CD4-positive, alpha-beta T cell treated with Interferon alpha-2 for 1 hour (primary cell): Measurements from ENCODE around the gene NLGN1.

ENCODE experiments used
- DNase-seq, 2 donors: peaks; one replicate each; pipeline ENCODE4 v3.0.0-alpha.2; 2020 to 2022

NLGN1 gene

GRCh38 chr3:173930251-173930650 lies 532.7 kb downstream of the NLGN1 start:
- DNase-seq = no peak

- no peak for DNase-seq
Observed at GRCh38 chr3:173932624-173933023, 535.1 kb downstream of the NLGN1 start.

- no peak for DNase-seq
Observed at GRCh38 chr3:173933113-173933512, 535.6 kb downstream of the NLGN1 start.

- no peak for DNase-seq
Observed at GRCh38 chr3:173936316-173936715, 538.8 kb downstream of the NLGN1 start.

GRCh38 chr3:173938159-173938558 lies 540.6 kb downstream of the NLGN1 start:
- DNase-seq = no peak

- DNase-seq = no peak
Observed at GRCh38 chr3:173938616-173939015, 541.1 kb downstream of the NLGN1 start.

- DNase-seq = no peak
Observed at GRCh38 chr3:173939331-173939730, 541.8 kb downstream of the NLGN1 start.

- DNase-seq = no peak
Observed at GRCh38 chr3:173943264-173943663, 545.7 kb downstream of the NLGN1 start.

- DNase-seq = no peak
Observed at GRCh38 chr3:173945170-173945569, 547.6 kb downstream of the NLGN1 start.

- no peak for DNase-seq
Observed at GRCh38 chr3:173945806-173946205, 548.3 kb downstream of the NLGN1 start.

- DNase-seq = no peak
Observed at GRCh38 chr3:173954647-173955046, 557.1 kb downstream of the NLGN1 start.

GRCh38 chr3:173957646-173958045 lies 560.1 kb downstream of the NLGN1 start:
- no peak for DNase-seq

- no peak for DNase-seq
Observed at GRCh38 chr3:173958805-173959204, 561.3 kb downstream of the NLGN1 start.

- DNase-seq = no peak
Observed at GRCh38 chr3:173970281-173970680, 572.7 kb downstream of the NLGN1 start.

GRCh38 chr3:173976281-173976680 lies 578.7 kb downstream of the NLGN1 start:
- no peak for DNase-seq

GRCh38 chr3:173977747-173978146 lies 580.2 kb downstream of the NLGN1 start:
- no peak for DNase-seq

- no peak for DNase-seq
Observed at GRCh38 chr3:173983343-173983742, 585.8 kb downstream of the NLGN1 start.

GRCh38 chr3:173986861-173987410 lies 589.4 kb downstream of the NLGN1 start:
- DNase-seq = no peak

GRCh38 chr3:173988909-173989308 lies 591.4 kb downstream of the NLGN1 start:
- no peak for DNase-seq

GRCh38 chr3:173992416-173992815 lies 594.9 kb downstream of the NLGN1 start:
- no peak for DNase-seq

GRCh38 chr3:173993299-173993698 lies 595.8 kb downstream of the NLGN1 start:
- no peak for DNase-seq

GRCh38 chr3:174000675-174001074 lies 603.1 kb downstream of the NLGN1 start:
- DNase-seq = no peak

- DNase-seq = no peak
Observed at GRCh38 chr3:174002543-174002942, 605.0 kb downstream of the NLGN1 start.

- no peak for DNase-seq
Observed at GRCh38 chr3:174010907-174011306, 613.4 kb downstream of the NLGN1 start.

- no peak for DNase-seq
Observed at GRCh38 chr3:174016186-174016585, 618.6 kb downstream of the NLGN1 start.

- DNase-seq = no peak
Observed at GRCh38 chr3:174020156-174020555, 622.6 kb downstream of the NLGN1 start.
